ENCODE measurements around the gene PCP4L1.
A peak's percentile ranks its signal among the peaks of the same experiment; 100 is the strongest.

PCP4L1 gene

DNA sequence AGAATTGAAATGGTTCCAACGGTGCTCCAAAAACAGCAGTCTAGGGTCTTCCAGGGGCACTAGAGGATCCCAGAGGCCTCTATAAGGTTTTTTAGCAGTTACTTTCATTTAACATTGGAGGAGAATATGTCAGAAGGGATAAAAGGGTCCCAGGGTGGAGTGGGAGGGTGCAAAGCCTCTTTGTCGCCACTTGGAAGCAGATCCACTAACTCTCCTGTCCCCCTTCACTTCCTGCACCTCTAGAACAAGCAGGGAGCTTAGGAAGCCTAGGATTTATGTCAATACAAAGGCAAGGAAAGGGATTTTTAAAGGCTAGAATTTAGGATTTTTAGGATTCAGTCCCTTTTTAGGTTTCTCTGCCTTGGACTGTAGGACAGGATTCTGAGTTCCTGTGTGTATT, 8.3 kb downstream of the PCP4L1 start:
- no peak for DNase-seq (ENCODE audit: low read depth)

GRCh38 chr1:161267321-161267720, 8.8 kb downstream of the PCP4L1 start:
- DNase-seq (ENCODE audit: low read depth), result no peak

GRCh38 chr1:161273402-161273801, 14.9 kb downstream of the PCP4L1 start:
- no peak for DNase-seq (ENCODE audit: low read depth)

GRCh38 chr1:161274874-161275273, 16.3 kb downstream of the PCP4L1 start:
- DNase-seq (ENCODE audit: low read depth), result no peak

DNA sequence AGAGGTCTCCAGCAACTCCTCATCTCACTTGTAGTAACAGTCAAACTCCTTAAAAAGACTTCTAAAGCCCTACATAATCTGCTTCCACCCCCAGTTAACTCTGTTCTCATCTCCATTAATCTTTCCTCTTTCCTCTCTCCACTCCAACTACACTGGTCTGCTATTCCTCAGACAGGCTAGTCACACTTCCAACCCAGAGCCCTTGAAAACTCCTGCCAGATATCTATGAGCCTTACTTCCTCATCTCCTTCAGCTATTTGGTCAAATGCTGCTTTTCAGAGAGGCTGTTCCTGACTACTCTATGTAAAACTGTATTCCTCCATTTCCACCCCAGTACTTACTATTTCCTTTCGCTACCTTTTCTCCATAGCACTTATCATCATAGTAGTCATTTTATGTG, 24.4 kb downstream of the PCP4L1 start:
- DNase-seq (ENCODE audit: low read depth), result no peak

DNA sequence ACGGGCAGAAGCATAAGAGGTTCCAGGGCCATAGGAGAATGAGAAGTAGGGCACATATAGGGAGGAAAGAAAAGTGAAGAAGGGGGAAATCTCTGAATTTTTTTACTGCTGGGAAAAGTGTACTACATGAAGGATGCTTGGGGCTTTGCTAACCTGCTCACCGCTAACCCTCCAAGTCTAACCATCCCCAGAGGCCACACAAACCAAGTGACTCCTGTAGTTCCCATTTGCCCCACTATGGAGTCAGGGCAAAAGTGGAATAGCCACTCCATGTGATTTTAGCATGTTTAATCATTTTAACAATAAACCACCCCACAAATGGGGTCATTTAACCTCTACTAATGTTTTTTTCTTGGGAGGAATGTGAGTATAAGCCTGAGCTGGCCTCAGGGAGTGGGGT, 26.6 kb downstream of the PCP4L1 start:
- DNase-seq (ENCODE audit: low read depth), result no peak

- DNase-seq (ENCODE audit: low read depth), result no peak
Observed at GRCh38 chr1:161285521-161285920, 27.0 kb downstream of the PCP4L1 start.

GRCh38 chr1:161287482-161288054, 29.0 kb downstream of the PCP4L1 start:
- no peak for DNase-seq (ENCODE audit: low read depth)

- no peak for DNase-seq (ENCODE audit: low read depth)
Observed at GRCh38 chr1:161290779-161291178, 32.2 kb downstream of the PCP4L1 start.

- DNase-seq (ENCODE audit: low read depth), result no peak
Observed at GRCh38 chr1:161297415-161297814, 38.9 kb downstream of the PCP4L1 start.

GRCh38 chr1:161298116-161298515, 39.6 kb downstream of the PCP4L1 start:
- no peak for DNase-seq (ENCODE audit: low read depth)

GRCh38 chr1:161299347-161299746, 40.8 kb downstream of the PCP4L1 start:
- no peak for DNase-seq (ENCODE audit: low read depth)

DNA sequence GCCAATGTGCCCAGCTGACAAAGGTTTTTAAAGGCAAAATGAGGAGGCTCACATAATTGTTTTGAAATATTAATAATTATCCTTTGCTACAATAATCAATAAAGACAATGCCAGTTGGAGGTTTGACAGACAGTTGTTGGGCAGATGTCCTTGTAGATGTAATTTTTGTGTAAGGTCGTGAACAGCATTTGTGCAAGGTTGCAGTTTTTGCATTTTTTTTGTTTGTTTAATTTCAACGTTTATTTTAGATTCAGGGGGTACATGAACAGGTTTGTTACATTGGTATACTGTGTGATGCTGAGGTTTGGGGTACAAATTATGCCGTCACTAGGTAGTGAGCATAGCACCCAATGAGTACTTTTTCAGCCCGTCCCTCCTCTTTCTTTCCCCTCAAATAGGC, 41.9 kb downstream of the PCP4L1 start:
- no peak for DNase-seq (ENCODE audit: low read depth)

DNA sequence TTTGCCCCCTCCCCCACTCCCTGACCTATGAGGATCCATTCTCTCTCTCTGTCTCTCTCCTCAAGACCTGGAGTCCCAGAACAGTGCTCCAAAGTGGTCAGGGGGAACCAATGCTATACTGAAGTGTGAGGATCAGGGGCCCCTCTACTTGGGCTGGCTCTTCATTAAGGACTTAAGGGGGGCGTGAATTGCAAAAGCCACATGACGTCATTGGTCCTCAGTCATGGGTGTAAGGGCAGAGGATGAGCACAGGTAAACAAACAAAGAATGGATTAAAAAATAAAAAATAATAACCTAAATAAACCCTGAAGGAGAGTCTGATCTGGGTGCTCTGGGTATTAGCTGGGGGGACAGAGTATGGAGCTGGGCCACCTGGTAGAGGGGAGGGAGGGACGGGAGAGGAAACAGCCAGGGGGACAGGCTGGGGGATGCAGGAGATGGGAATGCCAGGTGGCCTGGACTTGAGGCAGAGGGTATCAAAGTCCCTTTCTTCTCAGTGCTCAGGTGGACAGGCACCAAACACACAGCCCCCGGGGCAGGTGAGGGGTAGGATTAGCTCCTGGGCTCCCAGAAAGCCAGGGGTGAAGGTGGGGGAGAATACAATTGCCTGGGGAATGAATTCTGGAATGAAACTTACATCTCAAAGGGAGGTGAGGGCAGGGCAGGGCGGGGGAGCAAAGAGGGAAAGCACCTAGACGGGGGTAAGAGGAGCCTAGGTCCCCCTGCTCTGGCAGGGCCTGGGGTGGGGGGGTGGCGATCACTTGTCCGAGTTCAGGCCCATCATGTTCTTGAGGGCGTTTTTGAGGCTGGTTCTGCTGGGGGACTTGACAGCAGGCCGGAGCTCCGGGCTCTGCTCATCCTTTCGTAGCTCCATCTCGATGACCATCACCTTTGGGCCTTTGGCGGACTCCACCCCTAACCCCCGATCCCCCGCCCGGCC, 46.7 kb downstream of the PCP4L1 start:
- DNase-seq (ENCODE audit: low read depth), result no peak

DNA sequence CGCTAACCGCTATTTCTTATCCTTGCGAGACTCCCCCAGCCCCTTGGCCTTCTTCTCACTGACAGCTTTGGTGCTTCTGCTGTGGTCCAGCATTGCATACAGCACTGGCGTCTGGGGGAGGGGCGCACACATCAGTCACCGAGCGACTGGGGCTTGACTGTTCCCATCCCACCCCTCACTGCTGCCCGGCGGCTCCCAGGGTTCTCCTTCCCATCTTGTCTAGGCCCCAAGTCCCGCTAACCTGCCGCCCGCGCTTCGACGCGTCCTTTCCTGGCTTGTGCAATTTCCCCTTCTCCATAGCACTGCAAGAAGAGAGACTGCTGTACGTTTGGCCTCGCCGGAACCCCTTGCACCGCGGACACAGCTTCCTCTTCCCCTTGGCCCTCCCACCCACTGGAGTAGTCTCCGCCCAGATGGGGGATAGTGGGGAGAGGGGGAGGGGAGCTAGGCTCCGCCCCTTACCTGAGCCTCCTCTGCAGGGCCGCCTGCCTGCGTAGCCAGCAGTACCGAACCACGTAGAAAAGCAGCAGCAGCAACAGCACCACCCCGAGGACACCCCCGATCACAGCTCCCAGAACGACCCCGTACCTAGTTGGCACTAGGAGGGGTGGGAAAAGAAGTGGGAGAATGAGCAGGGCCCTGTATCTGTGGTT, 47.4 kb downstream of the PCP4L1 start:
- peak; percentile 12 for DNase-seq (ENCODE audit: low read depth)

DNA sequence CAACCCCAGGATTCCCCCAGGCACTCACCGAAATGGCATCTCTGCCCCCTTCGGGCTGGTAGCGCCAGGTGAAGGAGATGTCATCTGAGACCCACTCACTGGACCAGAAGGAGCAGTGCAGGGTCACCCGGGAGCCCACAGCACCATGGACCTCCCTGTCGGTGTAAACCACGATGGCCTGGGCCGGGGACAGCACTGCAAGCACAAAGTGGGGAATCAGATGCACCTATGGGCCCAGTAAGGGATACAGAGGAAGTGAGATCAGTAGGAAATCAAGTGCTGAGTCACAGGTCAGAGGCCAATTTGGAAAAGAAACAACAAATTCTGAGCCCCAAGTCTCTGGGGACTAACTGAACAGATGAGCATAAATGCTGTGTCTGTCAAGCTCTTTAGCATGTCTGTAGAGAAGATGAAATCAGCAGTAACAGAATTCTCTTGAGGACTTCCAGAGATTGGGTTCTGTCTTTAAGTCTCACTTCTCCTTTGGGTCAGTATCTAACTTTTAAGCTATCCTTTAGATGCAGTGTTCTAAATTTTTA, 48.8 kb downstream of the PCP4L1 start:
- DNase-seq (ENCODE audit: low read depth), result peak; percentile 65

- DNase-seq (ENCODE audit: low read depth), result no peak
Observed at GRCh38 chr1:161307892-161308638, 49.5 kb downstream of the PCP4L1 start.

DNA sequence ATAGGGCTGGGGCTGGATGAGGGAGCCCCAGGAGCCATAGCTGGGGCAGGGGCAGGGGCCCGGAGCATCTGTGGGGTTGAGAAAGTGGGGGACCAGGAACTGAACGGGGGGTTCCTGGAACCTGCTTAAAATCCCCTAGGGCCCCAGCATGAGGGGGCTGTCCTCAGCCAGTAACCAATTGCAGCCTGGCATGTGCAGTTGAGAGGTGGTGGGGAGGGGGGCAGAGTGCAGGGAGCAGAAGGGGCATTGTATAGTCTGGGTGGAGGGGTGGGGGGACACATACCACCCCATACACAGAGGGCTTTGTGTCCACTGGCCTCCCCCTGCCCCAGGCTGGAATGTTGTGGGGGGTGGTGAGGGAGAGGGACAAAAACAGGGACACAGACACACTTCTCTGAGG, 51.3 kb downstream of the PCP4L1 start, which contains the start of gene MPZ:
TSS of gene MPZ (minus strand) at position 101 of the 400 bp plus-strand sequence. CDS start at position 38, 63 bp downstream.
- no peak for DNase-seq (ENCODE audit: low read depth)

GRCh38 chr1:161311595-161312181, 53.1 kb downstream of the PCP4L1 start:
- no peak for DNase-seq (ENCODE audit: low read depth)

GRCh38 chr1:161313554-161314200, 55.1 kb downstream of the PCP4L1 start:
- no peak for DNase-seq (ENCODE audit: low read depth)

All from ELR (cell line).